ENCODE data around the gene ADAMTS12. TPM values are rescaled to one million over a fixed set of nuclear protein-coding genes. Genes with fewer than 3 reads are reported as not detected.

ADAMTS12 gene
- total RNA-seq, 1 experiment from 2014 or later, result not detected

DNA sequence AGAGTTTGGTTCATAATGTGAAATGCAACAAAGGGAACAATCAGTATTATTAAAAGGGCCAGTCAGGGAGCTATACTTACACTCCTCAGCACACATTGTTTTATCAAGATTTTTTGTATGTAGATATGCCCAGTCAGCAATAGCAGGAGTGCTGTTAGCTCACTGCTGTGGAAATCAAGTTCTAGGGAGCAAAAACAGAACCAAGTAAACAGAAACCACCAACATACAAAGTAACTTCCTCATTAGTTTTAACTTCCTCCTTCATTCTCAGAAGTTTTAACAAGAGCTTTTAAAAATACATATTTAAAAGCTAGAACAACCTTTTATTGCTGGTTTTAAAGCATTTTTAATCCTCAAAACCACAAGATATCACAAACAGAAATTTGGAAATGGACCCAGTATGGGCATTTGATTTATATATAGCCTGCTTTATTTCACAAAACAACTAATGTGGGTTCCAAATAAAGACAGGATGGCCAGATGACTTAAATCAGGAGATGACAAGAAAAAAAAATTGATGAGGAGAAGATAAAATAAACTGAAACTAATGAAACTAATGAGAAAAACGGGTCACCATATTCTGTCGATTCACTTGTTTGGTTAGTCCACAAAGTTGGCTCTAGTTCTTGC, 178.5 kb downstream of the ADAMTS12 start:
- no peak for DNase-seq (ENCODE audit: low spot score)

GRCh38 chr5:33712664-33713063, 179.1 kb downstream of the ADAMTS12 start:
- no peak for DNase-seq (ENCODE audit: low spot score)

GRCh38 chr5:33711094-33711679, 180.6 kb downstream of the ADAMTS12 start:
- no peak for DNase-seq (ENCODE audit: low spot score)

GRCh38 chr5:33702867-33703266, 188.9 kb downstream of the ADAMTS12 start:
- DNase-seq (ENCODE audit: low spot score), result no peak

GRCh38 chr5:33701951-33702350, 189.8 kb downstream of the ADAMTS12 start:
- no peak for DNase-seq (ENCODE audit: low spot score)

DNA sequence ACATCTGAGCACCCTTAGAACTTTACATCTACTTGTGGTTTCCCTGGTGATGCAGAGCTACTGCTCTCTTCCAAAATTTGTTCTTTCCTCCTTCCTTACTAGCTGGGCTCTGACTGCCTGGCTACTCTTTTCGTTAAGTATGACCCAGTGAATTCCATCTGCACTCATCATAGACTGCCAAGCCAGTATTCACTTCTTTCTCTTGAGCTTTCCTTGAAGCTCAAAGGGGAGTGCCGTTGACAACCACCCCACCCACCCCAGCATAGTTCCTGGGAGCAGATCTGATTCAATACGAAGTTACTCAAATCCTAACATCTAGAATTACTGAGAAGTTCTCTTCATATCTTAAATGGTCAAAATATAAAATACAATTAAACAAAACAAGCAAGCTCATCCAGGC, 190.5 kb downstream of the ADAMTS12 start:
- no peak for DNase-seq (ENCODE audit: low spot score)

DNA sequence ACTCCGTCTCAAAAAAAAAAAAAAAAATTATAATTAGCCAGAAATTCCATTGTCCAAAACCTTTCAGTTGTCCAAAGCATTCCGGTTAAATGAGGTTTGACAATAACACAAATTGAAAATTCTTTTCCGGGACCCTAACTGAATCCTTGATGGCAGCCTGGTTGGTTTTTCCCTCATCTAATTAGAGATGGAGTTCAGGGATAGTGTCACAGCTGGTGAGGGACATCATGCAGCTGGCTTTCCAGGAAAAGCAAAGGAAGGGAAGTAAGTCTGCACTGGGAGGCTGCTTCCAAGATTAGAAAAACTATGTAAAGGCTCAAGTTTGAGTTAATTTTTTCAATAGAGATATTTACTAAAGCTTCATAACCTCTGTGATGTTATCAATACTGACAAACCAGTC, 195.4 kb downstream of the ADAMTS12 start:
- no peak for DNase-seq (ENCODE audit: low spot score)

DNA sequence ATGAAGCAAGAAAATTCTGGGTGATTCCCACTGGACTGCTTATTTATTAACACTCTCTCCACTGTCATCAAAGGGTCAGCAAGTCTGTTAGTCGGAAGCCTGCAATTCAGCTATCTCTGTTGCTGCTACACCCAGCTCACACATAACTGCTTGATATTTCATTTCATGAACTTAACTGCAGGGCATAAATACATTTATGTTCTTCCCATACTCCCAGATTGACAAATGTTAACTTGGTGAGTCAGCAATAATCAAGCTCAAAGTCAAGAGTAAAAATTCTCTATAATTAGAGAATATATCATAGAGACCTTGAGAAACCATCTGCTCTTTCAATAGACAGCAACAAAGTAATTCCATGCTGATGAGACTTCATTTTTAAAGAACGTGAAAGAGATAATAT, 198.8 kb downstream of the ADAMTS12 start:
- DNase-seq (ENCODE audit: low spot score), result no peak

- DNase-seq (ENCODE audit: low spot score), result no peak
Observed at GRCh38 chr5:33691856-33692255, 199.9 kb downstream of the ADAMTS12 start.

DNA sequence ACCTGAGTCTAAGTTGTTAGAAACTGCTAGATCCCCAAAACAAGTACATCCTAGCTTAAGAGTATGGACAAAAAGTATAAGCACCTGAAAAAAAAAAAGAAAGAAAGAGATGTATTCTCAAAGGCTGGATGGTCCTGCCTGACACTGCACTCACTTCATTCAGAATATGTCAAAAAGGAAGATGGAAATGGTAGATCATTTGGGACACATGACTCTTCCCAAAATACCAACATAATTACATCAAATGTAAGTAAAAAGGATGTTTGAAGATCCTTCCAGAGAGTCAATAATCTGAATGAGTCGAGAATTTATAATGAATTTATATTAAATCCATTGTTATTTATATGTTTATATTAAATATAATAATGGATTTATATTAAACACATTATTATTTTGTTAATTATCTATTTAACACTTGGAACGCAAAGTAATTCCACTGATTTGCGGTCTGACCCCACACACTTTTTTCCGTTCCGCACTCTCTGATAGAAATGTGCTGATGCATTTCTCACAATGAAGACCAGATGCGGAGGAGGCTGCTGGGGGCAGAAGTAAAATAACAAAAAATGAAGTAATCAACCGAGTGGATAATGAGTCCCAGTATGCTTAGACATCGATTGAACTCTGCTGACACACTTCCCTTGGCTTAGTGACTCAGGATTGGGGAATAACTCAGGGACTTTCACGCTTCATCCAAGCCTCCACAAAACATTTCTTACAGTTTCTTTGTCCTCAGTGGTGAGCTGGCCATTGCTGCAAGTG, 201.2 kb downstream of the ADAMTS12 start:
- no peak for DNase-seq (ENCODE audit: low spot score)

DNA sequence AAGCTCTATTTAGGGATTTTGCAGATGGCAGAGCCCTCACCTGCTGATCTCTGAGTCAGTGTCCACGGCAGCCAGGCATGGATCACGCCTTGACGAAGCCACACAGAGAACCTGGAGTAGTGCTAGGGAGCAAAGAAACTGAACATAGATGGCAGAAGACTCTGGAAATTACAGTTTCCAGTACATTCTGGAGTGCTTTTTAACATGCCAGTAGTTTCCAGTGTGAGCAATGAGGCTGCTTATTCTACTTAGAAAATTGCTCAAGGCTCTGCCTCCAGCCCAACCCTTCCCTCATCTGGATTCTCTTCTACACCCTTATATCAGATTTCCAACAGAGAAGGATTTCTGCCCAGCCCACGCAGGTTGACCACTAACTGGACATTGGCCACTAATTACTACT, 203.3 kb downstream of the ADAMTS12 start:
- DNase-seq (ENCODE audit: low spot score), result no peak

DNA sequence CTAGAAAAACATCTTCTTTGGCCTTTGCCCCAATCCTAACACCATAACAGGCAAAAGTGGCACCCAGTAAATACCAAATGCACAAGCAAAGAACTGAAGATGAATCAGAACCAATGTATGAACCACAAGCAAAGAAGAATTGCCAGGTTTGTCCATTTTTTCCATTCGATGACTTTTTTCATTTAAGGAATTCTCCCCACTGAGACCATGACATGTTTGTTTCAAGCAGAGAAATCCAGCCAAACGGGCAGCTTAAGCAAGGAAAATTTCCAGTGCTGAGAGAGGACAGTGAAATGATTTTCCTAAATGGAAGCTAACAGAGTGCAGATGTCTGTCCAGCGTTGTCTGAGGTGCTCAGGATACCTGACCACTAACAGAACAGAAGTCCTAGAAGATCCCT, 203.7 kb downstream of the ADAMTS12 start:
- DNase-seq (ENCODE audit: low spot score), result no peak

- DNase-seq (ENCODE audit: low spot score), result no peak
Observed at GRCh38 chr5:33685873-33686755, 205.7 kb downstream of the ADAMTS12 start.

DNA sequence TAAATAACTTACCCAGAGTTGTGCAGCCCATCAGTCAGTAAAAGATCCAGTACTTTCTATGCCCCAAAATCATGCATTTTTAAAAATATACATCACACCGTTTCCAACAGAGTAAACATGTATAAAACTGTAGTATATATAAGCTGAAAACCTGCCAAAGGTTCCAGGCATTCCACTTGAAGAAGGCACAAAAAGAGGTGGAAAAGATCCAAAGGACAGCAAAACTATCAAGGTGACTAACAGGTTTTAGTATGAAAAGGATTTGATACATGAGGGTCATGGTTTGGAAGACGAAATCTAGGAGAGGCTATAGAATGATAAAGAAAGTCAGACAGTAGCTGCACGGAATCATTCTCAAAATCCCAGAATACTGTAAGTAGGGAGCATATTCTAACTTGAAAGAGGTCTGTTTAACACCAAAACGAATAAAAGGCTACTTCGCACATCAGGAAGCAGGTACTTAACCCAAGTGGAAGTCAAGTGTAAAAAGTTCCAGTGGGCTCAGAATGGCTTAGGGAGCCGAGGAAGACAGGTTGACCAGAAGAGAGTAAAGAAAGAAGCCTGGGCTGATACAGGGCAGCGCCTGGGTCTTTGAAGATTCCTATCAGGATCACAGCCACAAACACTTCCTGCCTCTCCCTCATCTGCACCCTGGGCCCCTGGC, 207.2 kb downstream of the ADAMTS12 start:
- no peak for DNase-seq (ENCODE audit: low spot score)

GRCh38 chr5:33679791-33680190, 212.0 kb downstream of the ADAMTS12 start:
- DNase-seq (ENCODE audit: low spot score), result no peak

DNA sequence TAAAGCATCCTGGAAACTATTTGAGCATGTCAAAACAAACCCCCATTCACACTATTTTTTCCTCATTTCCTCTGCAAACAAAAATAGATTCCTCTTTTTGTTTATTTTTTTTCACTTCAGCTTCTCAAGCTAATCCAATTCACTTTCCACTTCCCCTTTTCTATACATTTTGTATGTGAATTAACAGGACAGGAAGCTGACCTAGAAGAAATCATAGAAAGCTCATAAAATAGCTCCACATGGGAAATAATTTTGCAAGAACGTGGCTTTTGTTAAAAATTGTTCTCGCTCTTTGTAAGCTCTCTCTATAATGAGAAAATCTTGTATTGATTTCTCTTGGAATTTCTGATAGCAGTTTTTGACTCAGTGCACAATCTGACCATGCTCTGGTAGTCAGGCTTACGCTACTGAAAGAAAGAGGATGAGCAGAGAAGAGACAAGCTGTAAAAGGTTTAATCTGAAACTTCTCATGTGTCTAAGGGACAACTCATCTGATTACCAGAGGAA, 215.8 kb downstream of the ADAMTS12 start:
- no peak for DNase-seq (ENCODE audit: low spot score)

- no peak for DNase-seq (ENCODE audit: low spot score)
Observed at GRCh38 chr5:33671700-33672291, 220.0 kb downstream of the ADAMTS12 start.

GRCh38 chr5:33662722-33663427, 228.9 kb downstream of the ADAMTS12 start:
- no peak for DNase-seq (ENCODE audit: low spot score)

DNA sequence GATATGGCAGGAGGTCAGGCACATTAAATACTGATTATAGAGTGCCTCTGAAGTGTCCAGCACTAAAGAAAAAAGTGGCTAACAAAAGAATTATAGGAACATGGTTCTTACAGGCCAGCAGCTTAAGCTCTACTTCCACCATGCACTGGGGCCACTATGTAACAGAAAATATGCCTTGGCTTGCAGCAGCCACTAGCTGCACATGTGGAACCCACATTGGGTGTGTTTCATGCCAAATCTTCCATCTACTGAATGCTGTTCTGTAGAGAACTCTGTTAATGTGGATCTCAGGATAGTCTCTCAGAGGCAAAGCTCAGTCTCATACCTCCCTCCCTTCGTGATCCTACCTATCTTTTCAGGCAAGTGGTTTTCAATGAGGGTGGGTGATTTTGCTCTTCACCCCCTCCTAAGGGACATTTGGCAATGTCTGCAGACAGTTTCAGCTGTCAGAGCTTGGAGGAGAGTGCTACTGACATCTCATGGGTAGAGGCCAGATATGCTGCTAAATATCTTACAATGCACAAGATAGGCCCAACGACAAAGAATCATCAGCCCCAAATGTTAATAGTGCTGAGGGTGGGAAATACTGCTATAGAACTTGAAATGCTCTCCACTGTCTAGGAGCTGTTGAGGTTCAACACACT, 232.1 kb downstream of the ADAMTS12 start:
- DNase-seq (ENCODE audit: low spot score), result no peak
